Hepatocyte (in vitro differentiated cells): ENCODE results near the gene CST7. TPM values are rescaled to one million over a fixed set of nuclear protein-coding genes. Genes with fewer than 3 reads are reported as not detected.

Experiments
- DNase-seq: peaks from one replicate; pipeline ENCODE4 v3.0.0-alpha.2; 2016; ENCODE audit warnings: low spot score
- H2AFZ ChIP-seq: fragments of 200-600 bp; sonication (generic); 2 replicates; pipeline ENCODE4 v1.6.0; 2016; ENCODE audit warnings: antibody characterized with exemption, mild to moderate bottlenecking
- H3K27ac ChIP-seq: fragments of 200-600 bp; sonication (generic); 2 replicates; pipeline ENCODE4 v1.5.1; 2016; ENCODE audit warnings: mild to moderate bottlenecking
- H3K27me3 ChIP-seq: fragments of 200-600 bp; sonication (generic); 2 replicates; pipeline ENCODE4 v1.6.1; 2016
- H3K36me3 ChIP-seq: fragments of 200-600 bp; sonication (generic); replicated peaks from 2 replicates; pipeline ENCODE4 v1.5.1; 2016; ENCODE audit warnings: low read depth; ENCODE audit not compliant: insufficient read depth
- H3K4me1 ChIP-seq: fragments of 200-600 bp; sonication (generic); 2 replicates; pipeline ENCODE4 v1.5.1; 2016; ENCODE audit warnings: mild to moderate bottlenecking, moderate library complexity; ENCODE audit not compliant: insufficient read depth
- H3K4me2 ChIP-seq: fragments of 200-600 bp; sonication (generic); 2 replicates; pipeline ENCODE4 v1.6.0; 2016
- H3K4me3 ChIP-seq: fragments of 200-600 bp; sonication (generic); 2 replicates; pipeline ENCODE4 v1.5.1; 2016; ENCODE audit warnings: mild to moderate bottlenecking
- H3K79me2 ChIP-seq: fragments of 200-600 bp; sonication (generic); 2 replicates; pipeline ENCODE4 v1.6.0; 2017; ENCODE audit warnings: mild to moderate bottlenecking
- H3K9me2 ChIP-seq: fragments of 200-600 bp; sonication (generic); replicated peaks from 2 replicates; pipeline ENCODE4 v1.6.0; 2017; ENCODE audit warnings: mild to moderate bottlenecking; ENCODE audit not compliant: insufficient read depth
- H3K9me3 ChIP-seq: fragments of 200-600 bp; sonication (generic); 2 replicates; pipeline ENCODE4 v1.5.1; 2016; ENCODE audit warnings: low read depth, mild to moderate bottlenecking
- H4K20me1 ChIP-seq: fragments of 200-600 bp; sonication (generic); 2 replicates; pipeline ENCODE4 v1.6.0; 2016; ENCODE audit warnings: mild to moderate bottlenecking; ENCODE audit not compliant: insufficient read depth, poor library complexity, severe bottlenecking
- CTCF ChIP-seq: fragments of 200-600 bp; sonication (generic); IDR thresholded peaks from 2 replicates; pipeline ENCODE4 v1.5.1; 2016; ENCODE audit warnings: antibody characterized with exemption, mild to moderate bottlenecking; ENCODE audit not compliant: poor library complexity
- EZH2 ChIP-seq: fragments of 200-600 bp; sonication (generic); IDR thresholded peaks from 2 replicates; pipeline ENCODE4 v1.6.1; 2016; ENCODE audit warnings: antibody characterized with exemption, mild to moderate bottlenecking, borderline replicate concordance
- EZH2phosphoT487 ChIP-seq: fragments of 200-600 bp; sonication (generic); IDR thresholded peaks from one replicate; pipeline ENCODE4 v1.6.1; 2018; ENCODE audit warnings: antibody characterized with exemption, mild to moderate bottlenecking, low read depth, moderate library complexity; ENCODE audit not compliant: unreplicated experiment, severe bottlenecking
- WGBS: methylation state at CpG from one replicate; pipeline ENCODE4 v1.1.6; 2016; ENCODE audit warnings: low lambda C conversion rate; ENCODE audit errors: missing lambda C conversion rate; 5-methylcytosine and 5-hydroxymethylcytosine counted together
- polyA plus RNA-seq: library from polyadenylated mRNA; unstranded; fragments of >200 nt; fragmentation: Nextera tagmentation; extraction: Ambion mirVana; gene quantifications from 2 replicates; pipeline ENCODE4 v1.2.1, GENCODE V29; 2016
- total RNA-seq: library from RNA; depleted of rRNA; stranded (reverse); fragments of >200 nt; gene quantifications from 2 replicates; pipeline ENCODE4 v1.2.3, GENCODE V29; 2014

The CST7 gene
- total and polyA plus RNA-seq, 2 experiments from 2014 or later, result not detected

GRCh38 chr20:24934101-24934661 is 14.9 kb upstream of the CST7 start:
- no peak for DNase-seq
- no peaks in the 10 kb centered on the region for H3K9me2 ChIP-seq
- H4K20me1 ChIP-seq, result no peaks in the 10 kb centered on the region
- no peaks in the 10 kb centered on the region for H3K9me3 ChIP-seq
- no peaks in the 10 kb centered on the region for H3K27me3 ChIP-seq
- no peaks in the 10 kb centered on the region for H3K36me3 ChIP-seq
- peaks cover 10% of the 10 kb centered on the region for H3K4me1 ChIP-seq
- H3K27ac ChIP-seq, result no peak overlapping the region
- no peak overlapping the region for H3K4me2 ChIP-seq
- H2AFZ ChIP-seq, result no peak overlapping the region
- no peaks in the 10 kb centered on the region for H3K79me2 ChIP-seq
- WGBS, result 85% methylated on average over 9 of the region's 9 CpGs
- TF ChIP-seq EZH2phosphoT487 (no peak), EZH2 (no peak), CTCF (no peak)
- no peak overlapping the region for H3K4me3 ChIP-seq

- Histone ChIP-seq H3K9me2 (no peaks in the 10 kb centered on the region), H3K36me3 (no peaks in the 10 kb centered on the region), H3K27ac (no peak overlapping the region), H2AFZ (no peak overlapping the region), H3K4me1 (peaks cover 6% of the 10 kb centered on the region), H3K9me3 (no peaks in the 10 kb centered on the region), H3K27me3 (no peaks in the 10 kb centered on the region), H3K79me2 (no peaks in the 10 kb centered on the region), H3K4me3 (no peak overlapping the region), H3K4me2 (no peak overlapping the region), H4K20me1 (no peaks in the 10 kb centered on the region)
- no peak for DNase-seq
- TF ChIP-seq EZH2 (no peak), EZH2phosphoT487 (no peak)
- 96% methylated on average over 3 of the region's 3 CpGs for WGBS
These were observed 14.4 kb upstream of the CST7 start for GRCh38 chr20:24934716-24935115.

- no peaks in the 10 kb centered on the region for H3K27me3 ChIP-seq
- no peak overlapping the region for H3K27ac ChIP-seq
These were observed 13.9 kb upstream of the CST7 start for GRCh38 chr20:24935140-24935539.

More at GRCh38 chr20:24935140-24935539, 13.9 kb upstream of the CST7 start:
- TF ChIP-seq EZH2, result no peak
- TF ChIP-seq CTCF, result no peak
- TF ChIP-seq EZH2phosphoT487, result no peak
- H3K36me3 ChIP-seq, result no peaks in the 10 kb centered on the region
- H2AFZ ChIP-seq, result no peak overlapping the region
- WGBS, result 92% methylated on average over 3 of the region's 3 CpGs
- no peaks in the 10 kb centered on the region for H3K79me2 ChIP-seq
- DNase-seq, result no peak
- H3K4me3 ChIP-seq, result no peak overlapping the region
- no peaks in the 10 kb centered on the region for H4K20me1 ChIP-seq
- H3K4me2 ChIP-seq, result no peak overlapping the region
- peaks cover 2% of the 10 kb centered on the region for H3K4me1 ChIP-seq
- H3K9me2 ChIP-seq, result no peaks in the 10 kb centered on the region
- H3K9me3 ChIP-seq, result no peaks in the 10 kb centered on the region
